SK-N-SH (cell line): Measurements from ENCODE around the gene TNFSF11.

ENCODE experiments used
- FOXJ3 ChIP-seq: sonication (generic); formaldehyde crosslinking; IDR thresholded peaks from 2 replicates; pipeline ENCODE4 v1.5.1; 2020; ENCODE audit warnings: mild to moderate bottlenecking, missing genetic modification reagents
- POLR2AphosphoS5 ChIP-seq: IDR thresholded peaks from 2 replicates; pipeline ENCODE4 v1.6.1; 2012; ENCODE audit warnings: low read depth, low read length
- TF ChIP-seq, protein P1 (sequence below): fragments of 200-600 bp; sonication (generic); IDR thresholded peaks from 2 replicates; pipeline ENCODE4 v1.6.1; 2017; ENCODE audit warnings: antibody characterized with exemption, mild to moderate bottlenecking, moderate library complexity

DNA sequence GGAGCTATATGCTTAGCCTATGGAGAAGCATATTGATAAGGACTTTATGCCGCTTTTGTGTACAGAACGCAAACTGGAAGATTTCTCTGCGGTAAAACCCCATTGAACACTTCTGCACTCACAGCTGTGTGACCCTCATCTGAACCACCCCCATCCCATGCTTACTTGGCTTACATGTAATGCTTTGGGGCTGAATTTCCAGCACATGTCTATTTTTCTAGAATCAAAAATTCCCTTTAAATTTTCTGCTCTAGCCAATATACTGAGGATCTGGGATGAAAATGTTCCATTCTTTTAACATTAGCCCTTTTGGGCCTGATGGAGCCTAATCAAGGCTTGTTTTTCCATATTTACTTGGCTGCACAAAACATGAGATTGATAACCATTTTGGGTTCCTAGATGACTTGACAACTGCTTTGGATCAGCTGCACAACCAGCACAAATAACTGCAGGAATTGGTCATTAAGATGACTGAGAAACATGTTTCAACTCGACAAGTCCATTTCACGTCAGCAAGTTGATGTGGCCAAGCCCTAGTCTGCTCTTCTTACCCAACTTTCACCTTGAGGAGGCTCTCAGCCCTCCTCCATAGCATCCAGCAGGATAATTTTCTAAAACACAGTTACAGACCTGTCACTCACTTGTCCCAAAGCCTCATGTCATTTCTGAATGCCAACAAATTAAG is 52.4 kb downstream of the TNFSF11 start:
- TF ChIP-seq FOXJ3 (CRISPR knock-in tag) (no peak), POLR2AphosphoS5 (no peak)
- TF ChIP-seq, protein P1, sequence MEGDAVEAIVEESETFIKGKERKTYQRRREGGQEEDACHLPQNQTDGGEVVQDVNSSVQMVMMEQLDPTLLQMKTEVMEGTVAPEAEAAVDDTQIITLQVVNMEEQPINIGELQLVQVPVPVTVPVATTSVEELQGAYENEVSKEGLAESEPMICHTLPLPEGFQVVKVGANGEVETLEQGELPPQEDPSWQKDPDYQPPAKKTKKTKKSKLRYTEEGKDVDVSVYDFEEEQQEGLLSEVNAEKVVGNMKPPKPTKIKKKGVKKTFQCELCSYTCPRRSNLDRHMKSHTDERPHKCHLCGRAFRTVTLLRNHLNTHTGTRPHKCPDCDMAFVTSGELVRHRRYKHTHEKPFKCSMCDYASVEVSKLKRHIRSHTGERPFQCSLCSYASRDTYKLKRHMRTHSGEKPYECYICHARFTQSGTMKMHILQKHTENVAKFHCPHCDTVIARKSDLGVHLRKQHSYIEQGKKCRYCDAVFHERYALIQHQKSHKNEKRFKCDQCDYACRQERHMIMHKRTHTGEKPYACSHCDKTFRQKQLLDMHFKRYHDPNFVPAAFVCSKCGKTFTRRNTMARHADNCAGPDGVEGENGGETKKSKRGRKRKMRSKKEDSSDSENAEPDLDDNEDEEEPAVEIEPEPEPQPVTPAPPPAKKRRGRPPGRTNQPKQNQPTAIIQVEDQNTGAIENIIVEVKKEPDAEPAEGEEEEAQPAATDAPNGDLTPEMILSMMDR = no peak
